ENCODE data around the gene GPR158. TPM values are rescaled to one million over a fixed set of nuclear protein-coding genes. Genes with fewer than 3 reads are reported as not detected.

The GPR158 gene
- total and polyA plus RNA-seq, 4 donors: 0.03 to 0.08 TPM; not detected in 2

- H3K27me3 ChIP-seq (ENCODE audit: control insufficient read depth in 4 of 4, insufficient read depth in 4 of 4, low read length in 3 of 4): no peaks in the 10 kb centered on the region
- no peak overlapping the region for H3K4me3 ChIP-seq (ENCODE audit: low read depth in 1 of 3, low read length in 3 of 3)
- no peaks in the 10 kb centered on the region for H3K36me3 ChIP-seq (ENCODE audit: control insufficient read depth in 4 of 4, insufficient read depth in 3 of 4, low read depth in 1 of 4, low read length in 3 of 4)
- TF ChIP-seq HNF4G (IDR thresholded peaks at IDR 0.05) (no peak), ATF3 (IDR thresholded peaks at IDR 0.05) (no peak), REST (IDR thresholded peaks at IDR 0.05) (no peak), YY1 (IDR thresholded peaks at IDR 0.05) (no peak), NR2F2 (IDR thresholded peaks at IDR 0.05) (no peak), SP1 (IDR thresholded peaks at IDR 0.05) (no peak), ZBTB33 (IDR thresholded peaks at IDR 0.05) (no peak)
- H3K9ac ChIP-seq (ENCODE audit: low read depth in 1 of 2, low read length in 2 of 2): no peak overlapping the region
- H3K27ac ChIP-seq (ENCODE audit: low read depth in 1 of 2, low read length in 2 of 2): no peak overlapping the region
- no peaks in the 10 kb centered on the region for H3K9me3 ChIP-seq (ENCODE audit: control insufficient read depth in 4 of 4, low read length in 3 of 4)
- no peaks in the 10 kb centered on the region for H3K4me1 ChIP-seq (ENCODE audit: control insufficient read depth in 4 of 4, insufficient read depth in 4 of 4, low read length in 3 of 4)
- 58% methylated on average over 4 of the region's 4 CpGs for WGBS
- no peak for DNase-seq (ENCODE audit: low spot score)
Measured at GRCh38 chr10:25547382-25547781, 372.6 kb downstream of the GPR158 start.

DNA sequence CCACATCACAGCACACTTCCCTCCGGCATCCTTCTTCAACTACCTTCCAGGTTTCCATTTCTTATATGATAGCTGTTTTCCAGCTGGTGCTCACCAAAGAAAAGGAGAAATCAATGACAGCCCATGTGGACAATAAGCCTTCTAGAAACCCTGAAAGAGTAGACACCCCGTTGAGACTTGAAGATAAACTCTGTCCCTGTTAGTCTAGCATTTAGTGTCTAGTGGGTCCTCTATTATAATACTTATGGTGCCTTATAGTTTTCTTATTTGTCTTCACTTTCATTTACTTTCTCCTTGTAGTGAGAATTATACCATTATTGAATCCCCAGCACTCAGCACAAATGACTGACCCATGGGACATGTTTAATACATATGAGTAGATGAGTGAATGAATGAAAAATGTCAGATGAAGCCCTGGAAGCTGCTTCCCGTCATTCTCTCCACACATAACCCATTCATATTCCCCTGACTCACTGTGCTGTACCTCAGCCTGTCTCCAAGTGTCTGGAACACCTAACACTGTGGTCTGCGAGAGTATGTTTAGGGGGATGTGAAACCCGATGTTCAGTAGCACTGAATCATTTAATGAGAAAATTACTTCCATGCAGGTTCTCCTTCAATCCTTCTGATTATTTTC is 377.6 kb downstream of the GPR158 start:
- TF ChIP-seq ATF3 (IDR thresholded peaks at IDR 0.05) (no peak), TAF1 (conservative IDR thresholded peaks at IDR 0.05) (no peak), NR2F2 (IDR thresholded peaks at IDR 0.05) (no peak), ZBTB33 (IDR thresholded peaks at IDR 0.05) (no peak), RAD21 (IDR thresholded peaks at IDR 0.05) (no peak), RXRA (IDR thresholded peaks at IDR 0.05) (no peak), YY1 (IDR thresholded peaks at IDR 0.05) (no peak), JUND (IDR thresholded peaks at IDR 0.05) (no peak), SP1 (IDR thresholded peaks at IDR 0.05) (no peak)
- TF ChIP-seq, protein P1, sequence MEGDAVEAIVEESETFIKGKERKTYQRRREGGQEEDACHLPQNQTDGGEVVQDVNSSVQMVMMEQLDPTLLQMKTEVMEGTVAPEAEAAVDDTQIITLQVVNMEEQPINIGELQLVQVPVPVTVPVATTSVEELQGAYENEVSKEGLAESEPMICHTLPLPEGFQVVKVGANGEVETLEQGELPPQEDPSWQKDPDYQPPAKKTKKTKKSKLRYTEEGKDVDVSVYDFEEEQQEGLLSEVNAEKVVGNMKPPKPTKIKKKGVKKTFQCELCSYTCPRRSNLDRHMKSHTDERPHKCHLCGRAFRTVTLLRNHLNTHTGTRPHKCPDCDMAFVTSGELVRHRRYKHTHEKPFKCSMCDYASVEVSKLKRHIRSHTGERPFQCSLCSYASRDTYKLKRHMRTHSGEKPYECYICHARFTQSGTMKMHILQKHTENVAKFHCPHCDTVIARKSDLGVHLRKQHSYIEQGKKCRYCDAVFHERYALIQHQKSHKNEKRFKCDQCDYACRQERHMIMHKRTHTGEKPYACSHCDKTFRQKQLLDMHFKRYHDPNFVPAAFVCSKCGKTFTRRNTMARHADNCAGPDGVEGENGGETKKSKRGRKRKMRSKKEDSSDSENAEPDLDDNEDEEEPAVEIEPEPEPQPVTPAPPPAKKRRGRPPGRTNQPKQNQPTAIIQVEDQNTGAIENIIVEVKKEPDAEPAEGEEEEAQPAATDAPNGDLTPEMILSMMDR (IDR thresholded peaks at IDR 0.05; ENCODE audit: low read depth, low read length, missing input control): no peak
- no peaks in the 10 kb centered on the region for H3K4me1 ChIP-seq (ENCODE audit: control insufficient read depth in 4 of 4, insufficient read depth in 4 of 4, low read length in 3 of 4)
- no peak for DNase-seq (ENCODE audit: low spot score)
- 76% methylated on average over 5 of the region's 5 CpGs for WGBS
- H3K9ac ChIP-seq (ENCODE audit: low read depth in 1 of 2, low read length in 2 of 2): no peak overlapping the region
- H3K36me3 ChIP-seq (ENCODE audit: control insufficient read depth in 4 of 4, insufficient read depth in 3 of 4, low read depth in 1 of 4, low read length in 3 of 4): no peaks in the 10 kb centered on the region
- H3K27me3 ChIP-seq (ENCODE audit: control insufficient read depth in 4 of 4, insufficient read depth in 4 of 4, low read length in 3 of 4): peaks cover 0 to 4% (median 0%) of the 10 kb centered on the region in 4 donors
- no peaks in the 10 kb centered on the region for H3K9me3 ChIP-seq (ENCODE audit: control insufficient read depth in 4 of 4, low read length in 3 of 4)
- H3K27ac ChIP-seq (ENCODE audit: low read depth in 1 of 2, low read length in 2 of 2): no peak overlapping the region
- no peak overlapping the region for H3K4me3 ChIP-seq (ENCODE audit: low read depth in 1 of 3, low read length in 3 of 3)
